GM21786 (cell line): ENCODE measurements around the gene NOS3.
"Not testable (repeated sequence)": the region's sequence is repeated elsewhere in the genome, so short reads cannot be mapped to it uniquely, and the experiment has no call there.

ENCODE experiments used
- ATAC-seq: cut with Tn5 transposase; IDR thresholded peaks from one replicate; pipeline ENCODE4 v1.9.1; 2021; ENCODE audit not compliant: unreplicated experiment

NOS3 gene

GRCh38 chr7:151032936-151033863 lies 42.4 kb downstream of the NOS3 start:
- no peak for ATAC-seq

- no peak for ATAC-seq
Measured at GRCh38 chr7:151033864-151034249, 43.0 kb downstream of the NOS3 start.

GRCh38 chr7:151034312-151035025 lies 43.7 kb downstream of the NOS3 start:
- no peak for ATAC-seq

DNA sequence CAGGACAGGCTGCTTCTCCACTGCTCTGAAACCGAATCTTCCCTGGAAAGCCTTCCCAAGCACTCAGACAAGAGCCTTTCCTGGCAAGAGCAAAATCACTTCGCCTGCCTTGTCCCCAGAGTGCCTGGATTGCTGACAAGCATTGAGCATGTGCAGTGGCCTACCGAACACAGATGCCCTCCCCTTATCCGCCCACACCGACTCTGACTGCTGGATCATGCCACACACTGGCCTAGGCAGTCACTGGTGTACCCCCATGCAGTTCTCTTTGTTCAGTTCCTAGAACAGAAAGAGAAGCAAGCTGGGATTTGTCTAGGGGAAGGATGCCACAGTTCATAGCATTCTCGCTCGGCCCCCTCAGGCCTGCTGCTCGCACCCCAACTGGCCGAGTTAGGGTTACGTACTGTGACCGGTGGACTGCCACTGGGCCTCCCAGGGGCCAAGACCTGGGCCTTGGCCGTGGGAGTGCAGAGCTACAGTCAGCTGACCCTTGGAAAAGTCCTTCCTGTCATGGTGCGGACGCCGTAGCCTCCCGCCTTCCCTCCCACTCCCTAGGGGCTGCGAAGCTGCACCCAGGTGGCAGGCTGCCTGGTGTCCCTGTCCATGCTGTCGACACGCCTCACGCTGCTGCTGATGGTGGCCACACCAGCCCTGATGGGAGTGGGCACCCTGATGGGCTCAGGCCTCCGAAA lies 44.4 kb downstream of the NOS3 start:
- no peak for ATAC-seq

- no peak for ATAC-seq
Measured at GRCh38 chr7:151035902-151036301, 45.1 kb downstream of the NOS3 start.

DNA sequence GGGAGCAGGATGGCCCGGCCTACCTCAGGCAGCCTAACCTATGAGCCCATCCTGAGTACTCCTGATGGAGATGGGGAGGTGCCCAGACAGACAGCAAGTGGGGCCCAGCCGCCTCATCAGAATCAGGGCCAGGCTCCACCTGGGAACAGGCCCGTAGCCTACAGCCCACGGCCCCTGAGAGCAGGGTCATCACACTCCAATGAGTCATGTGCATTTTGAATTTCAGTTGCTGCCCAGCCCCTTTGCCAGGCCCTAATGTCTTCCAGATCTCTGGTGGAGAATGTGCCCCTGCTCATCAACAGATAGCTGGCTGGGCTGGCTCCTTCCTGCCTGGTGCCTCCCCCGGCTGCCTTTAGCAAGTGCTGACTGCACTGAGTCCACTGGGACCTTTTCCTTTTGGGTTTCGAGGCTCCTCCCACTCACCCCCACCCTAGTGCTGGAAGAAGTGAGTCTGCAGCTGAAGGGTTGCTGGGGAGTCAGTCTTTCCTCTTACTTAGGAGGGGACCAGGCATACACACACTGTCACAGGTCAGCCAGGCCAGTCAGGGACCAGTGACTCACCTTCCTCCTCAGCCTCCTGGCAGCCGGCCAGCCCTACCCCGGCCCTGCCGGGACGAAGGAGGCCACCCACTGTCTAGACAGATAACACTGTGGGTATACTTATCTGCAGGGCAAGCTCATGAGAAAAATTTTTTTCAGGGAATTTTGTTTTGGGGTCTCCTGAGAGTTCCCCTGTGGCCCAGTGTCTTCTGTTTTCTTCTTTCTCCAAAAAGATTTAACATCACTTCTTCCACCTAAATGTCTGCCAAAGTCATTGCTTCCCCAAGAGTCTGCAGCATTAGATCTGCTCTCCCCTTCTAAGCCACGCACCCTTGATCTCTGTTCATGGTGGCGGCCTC lies 48.4 kb downstream of the NOS3 start:
- peak; percentile 61 for ATAC-seq

DNA sequence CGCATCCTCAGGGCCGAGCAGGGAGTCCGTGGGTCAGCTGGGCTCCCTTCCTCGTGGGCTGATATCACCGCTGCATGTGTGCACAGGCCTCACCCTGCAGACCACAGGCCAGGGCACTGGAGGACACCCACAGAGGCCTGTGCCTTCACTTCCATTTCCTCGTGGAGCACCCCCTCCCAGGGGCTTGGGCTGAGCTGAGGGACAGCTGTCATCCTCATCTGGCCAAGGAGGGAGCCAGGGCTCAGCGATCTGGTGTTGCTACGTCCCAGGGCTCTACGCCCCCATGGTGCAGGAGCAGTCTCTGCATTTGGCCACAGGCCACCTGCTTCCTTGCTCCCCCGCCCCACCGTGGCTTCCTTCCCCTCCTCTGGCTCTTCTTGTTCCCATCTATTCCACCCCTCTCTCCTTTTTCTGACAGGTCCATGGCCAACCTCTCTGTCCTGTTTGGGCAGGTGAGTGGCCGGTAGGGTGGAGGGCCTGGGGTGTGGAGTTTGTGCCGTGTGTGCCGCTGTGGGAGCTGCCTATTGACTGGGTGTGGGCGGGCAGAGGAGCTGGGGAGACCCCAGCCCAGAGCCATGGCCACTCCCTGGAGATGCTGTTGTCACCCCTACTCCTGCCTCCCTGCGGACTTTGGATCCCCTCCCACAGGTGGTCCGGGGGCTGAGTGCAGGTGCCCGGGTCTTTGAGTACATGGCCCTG lies 49.2 kb downstream of the NOS3 start:
- no peak for ATAC-seq

DNA sequence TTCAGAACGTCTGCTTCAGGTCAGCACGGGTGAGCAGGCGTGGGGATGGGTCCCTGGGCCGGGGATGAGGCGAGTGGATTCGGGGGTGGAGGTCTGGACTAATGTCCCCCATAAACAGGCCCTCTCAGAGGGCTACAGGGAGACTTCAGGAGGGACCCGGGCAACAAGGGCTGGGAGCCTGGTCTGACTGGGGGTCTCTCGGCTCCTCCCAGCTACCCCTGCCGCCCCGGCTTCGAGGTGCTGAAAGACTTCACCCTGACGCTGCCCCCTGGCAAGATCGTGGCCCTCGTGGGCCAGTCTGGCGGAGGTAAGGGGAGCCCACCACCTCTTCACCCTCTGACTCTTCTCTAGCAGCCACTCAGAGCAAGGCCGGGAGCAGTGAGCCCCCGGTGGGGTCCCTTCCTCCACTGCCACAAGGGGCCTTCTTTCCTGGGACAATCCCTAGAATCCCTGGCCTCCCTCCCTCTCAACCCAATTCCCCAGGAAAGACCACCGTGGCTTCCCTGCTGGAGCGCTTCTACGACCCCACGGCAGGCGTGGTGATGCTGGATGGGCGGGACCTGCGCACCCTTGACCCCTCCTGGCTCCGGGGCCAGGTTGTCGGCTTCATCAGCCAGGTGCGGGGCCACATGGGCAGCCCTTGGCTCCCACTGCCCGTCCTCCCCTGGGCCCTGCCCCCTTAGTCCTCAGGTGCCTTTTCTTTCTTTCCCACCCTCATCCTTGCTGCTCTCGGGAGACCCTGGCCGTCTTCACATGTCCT lies 50.0 kb downstream of the NOS3 start:
- no peak for ATAC-seq

- not testable (repeated sequence) for ATAC-seq
Measured at GRCh38 chr7:151043449-151043848, 52.6 kb downstream of the NOS3 start.

DNA sequence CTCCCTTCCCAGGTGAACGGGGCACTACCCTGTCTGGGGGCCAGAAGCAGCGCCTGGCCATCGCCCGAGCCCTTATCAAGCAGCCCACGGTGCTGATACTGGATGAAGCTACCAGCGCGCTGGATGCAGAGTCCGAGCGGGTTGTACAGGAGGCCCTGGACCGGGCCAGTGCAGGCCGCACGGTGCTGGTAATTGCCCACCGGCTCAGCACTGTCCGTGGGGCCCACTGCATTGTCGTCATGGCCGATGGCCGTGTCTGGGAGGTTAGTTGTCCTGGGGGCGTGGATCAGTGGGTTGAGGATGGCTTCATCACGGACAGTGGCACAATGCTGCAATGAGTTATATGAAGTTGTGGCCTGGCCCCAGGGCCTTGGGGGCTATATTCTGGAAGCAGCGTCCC lies 53.1 kb downstream of the NOS3 start:
- no peak for ATAC-seq

DNA sequence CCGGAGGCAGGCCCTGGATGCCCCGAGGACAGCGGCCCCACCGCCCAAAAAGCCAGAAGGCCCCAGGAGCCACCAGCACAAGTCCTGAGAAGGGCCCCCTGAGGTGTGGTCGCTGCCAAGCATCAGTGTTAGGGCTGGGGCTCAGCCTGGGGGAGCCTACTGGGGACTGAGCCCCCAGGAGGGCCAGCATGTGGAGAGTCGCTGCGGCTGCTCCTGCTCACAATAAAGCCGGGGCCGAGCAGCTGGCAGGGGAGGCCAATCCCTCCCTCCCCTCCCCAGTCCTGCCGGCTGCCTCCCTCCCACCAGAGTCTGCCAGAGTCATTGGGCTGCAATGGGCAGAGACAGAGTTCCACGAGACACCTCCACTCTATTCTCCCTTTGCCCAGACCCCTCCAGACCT lies 54.4 kb downstream of the NOS3 start:
- no peak for ATAC-seq

GRCh38 chr7:151045967-151046366 lies 55.1 kb downstream of the NOS3 start:
- ATAC-seq: no peak

GRCh38 chr7:151046603-151047573 lies 56.1 kb downstream of the NOS3 start:
- ATAC-seq: no peak

DNA sequence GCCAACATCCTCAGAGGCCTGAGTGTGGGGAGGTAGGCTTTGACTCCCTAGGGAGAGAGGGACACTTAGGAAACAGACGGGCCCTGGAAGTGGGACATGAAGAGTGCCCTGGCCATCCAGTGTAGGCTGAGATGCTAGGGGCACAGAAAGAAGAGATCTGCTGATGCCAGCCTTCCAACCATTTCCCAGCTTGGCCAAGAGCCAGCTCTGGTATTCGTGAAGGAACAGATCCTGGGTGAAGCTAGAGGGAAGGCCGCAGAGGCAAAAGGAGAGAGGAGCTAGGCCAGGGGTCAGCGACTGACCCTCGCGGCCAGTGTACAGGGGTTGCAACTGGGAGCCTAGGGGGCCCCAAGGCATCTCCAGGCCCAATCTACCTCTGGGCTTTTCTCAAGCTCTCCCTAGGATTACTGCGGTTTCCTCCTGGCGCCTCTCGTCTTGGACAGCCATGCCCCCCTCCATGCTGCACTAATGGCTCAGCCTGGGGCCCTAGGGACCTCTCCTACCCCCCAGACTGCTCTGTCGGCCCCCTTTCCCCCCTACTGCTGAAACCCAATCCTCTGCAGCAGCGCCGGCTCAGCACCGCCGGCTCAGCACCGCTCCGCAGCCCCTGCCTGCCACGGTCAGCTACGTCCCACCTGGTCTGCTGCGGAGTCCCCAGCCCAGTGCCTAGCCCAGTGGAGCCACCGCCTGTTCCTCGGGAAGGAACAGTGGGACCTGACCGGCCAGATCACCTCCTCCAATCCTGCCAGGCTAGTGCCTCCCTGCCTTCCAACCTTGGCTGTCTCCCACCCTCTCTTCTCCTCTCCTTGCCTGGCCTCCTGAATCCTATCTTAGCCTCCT lies 57.4 kb downstream of the NOS3 start, which contains the start of gene ASIC3:
ASIC3 (plus strand) TSS at position 556 of the 840 bp plus-strand sequence. CDS start 355 bp downstream, outside the sequence.
- ATAC-seq: no peak

DNA sequence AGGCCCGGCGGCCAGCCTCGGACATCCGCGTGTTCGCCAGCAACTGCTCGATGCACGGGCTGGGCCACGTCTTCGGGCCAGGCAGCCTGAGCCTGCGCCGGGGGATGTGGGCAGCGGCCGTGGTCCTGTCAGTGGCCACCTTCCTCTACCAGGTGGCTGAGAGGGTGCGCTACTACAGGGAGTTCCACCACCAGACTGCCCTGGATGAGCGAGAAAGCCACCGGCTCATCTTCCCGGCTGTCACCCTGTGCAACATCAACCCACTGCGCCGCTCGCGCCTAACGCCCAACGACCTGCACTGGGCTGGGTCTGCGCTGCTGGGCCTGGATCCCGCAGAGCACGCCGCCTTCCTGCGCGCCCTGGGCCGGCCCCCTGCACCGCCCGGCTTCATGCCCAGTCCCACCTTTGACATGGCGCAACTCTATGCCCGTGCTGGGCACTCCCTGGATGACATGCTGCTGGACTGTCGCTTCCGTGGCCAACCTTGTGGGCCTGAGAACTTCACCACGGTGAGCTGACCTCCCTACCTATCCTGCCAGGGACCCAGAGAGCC lies 58.2 kb downstream of the NOS3 start:
- ATAC-seq: no peak

DNA sequence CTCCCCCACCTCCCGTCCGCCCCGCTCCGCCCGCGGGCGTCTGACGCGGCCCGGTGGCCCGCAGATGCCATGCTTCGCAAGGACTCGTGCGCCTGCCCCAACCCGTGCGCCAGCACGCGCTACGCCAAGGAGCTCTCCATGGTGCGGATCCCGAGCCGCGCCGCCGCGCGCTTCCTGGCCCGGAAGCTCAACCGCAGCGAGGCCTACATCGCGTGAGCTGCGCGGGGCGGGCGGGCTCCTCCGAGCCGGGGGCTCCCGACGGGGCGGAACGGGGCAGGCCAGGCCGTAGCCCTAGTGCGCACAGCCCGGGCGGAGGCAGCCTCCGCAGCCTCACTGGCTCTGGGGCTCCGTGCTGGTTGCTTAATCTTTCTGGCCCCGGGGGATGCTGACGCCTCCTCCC lies 60.3 kb downstream of the NOS3 start:
- ATAC-seq: no peak

DNA sequence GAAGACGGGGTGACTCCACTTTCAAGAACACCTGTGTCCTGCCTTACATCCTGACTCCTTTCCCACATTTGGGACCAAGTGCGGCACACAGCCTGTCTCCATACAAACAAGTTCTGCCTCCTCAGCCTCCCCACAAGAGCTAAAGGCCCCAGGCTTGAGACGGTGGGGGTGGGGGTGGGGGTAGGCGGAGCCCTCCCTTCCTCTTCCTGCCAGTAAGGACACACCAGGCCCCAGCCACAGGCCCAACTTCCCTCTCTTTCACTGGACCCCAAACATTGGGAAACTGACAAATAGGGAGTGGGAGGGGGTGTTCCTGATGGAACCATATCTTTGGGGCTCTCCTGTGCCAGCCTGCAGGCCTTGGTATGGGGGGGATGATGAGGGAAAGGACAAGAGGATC lies 62.3 kb downstream of the NOS3 start:
- ATAC-seq: no peak
